Muscle of leg (tissue), 11 donors: Measurements from ENCODE around the gene SDCCAG8. TPM values are rescaled to one million over a fixed set of nuclear protein-coding genes. Genes with fewer than 3 reads are reported as not detected.
A peak's percentile ranks its signal among the peaks of the same experiment; 100 is the strongest.

Experiments
- DNase-seq: peaks from one replicate; pipeline ENCODE4 v3.0.0; 2013
- H3K27ac ChIP-seq: one replicate; pipeline ENCODE4 v1.5.1; 2013; ENCODE audit warnings: mild to moderate bottlenecking, low read length, control low read depth
- H3K27me3 ChIP-seq: one replicate; pipeline ENCODE4 v1.6.1; 2013; ENCODE audit warnings: low read length; ENCODE audit not compliant: control insufficient read depth, insufficient read depth
- H3K36me3 ChIP-seq: one replicate; pipeline ENCODE4 v1.6.1; 2013; ENCODE audit warnings: low read length; ENCODE audit not compliant: control insufficient read depth, insufficient read depth
- H3K4me1 ChIP-seq: one replicate; pipeline ENCODE4 v1.6.1; 2013; ENCODE audit warnings: low read length; ENCODE audit not compliant: control insufficient read depth, insufficient read depth
- H3K4me3 ChIP-seq: one replicate; pipeline ENCODE4 v1.5.1; 2013; ENCODE audit warnings: low read length, control low read depth
- H3K9me3 ChIP-seq: replicated peaks from 2 replicates; pipeline ENCODE4 v1.6.1; 2013; ENCODE audit warnings: low read depth, low read length; ENCODE audit not compliant: control insufficient read depth
- WGBS: methylation state at CpG from one replicate; pipeline ENCODE4 v1.1.5; 2013; ENCODE audit warnings: missing lambda C conversion rate; ENCODE audit not compliant: insufficient coverage; 5-methylcytosine and 5-hydroxymethylcytosine counted together
- polyA plus RNA-seq, 8 donors: library from polyadenylated mRNA; unstranded; fragments of 120-200 nt; gene quantifications; one replicate each; pipeline versions ENCODE4 v1.2.1 to v1.2.3, GENCODE V29; 2013; ENCODE audit warnings: inconsistent platforms in 1 of 8, low replicate concordance in 1 of 8; ENCODE audit not compliant: insufficient read length in 8 of 8, insufficient read depth in 1 of 8
- total RNA-seq: library from RNA; stranded (reverse); fragments of 120-200 nt; gene quantifications from one replicate; pipeline ENCODE4 v1.2.4, GENCODE V29; 2013

SDCCAG8 gene
- total and polyA plus RNA-seq, 9 donors = 19.1 to 29.9 (median 23.0) TPM

- H3K36me3 ChIP-seq = no peaks in the 10 kb centered on the region
- no peaks in the 10 kb centered on the region for H3K27me3 ChIP-seq
- no peak overlapping the region for H3K27ac ChIP-seq
- no peak overlapping the region for H3K4me3 ChIP-seq
- H3K4me1 ChIP-seq = peaks cover 2% of the 10 kb centered on the region
- no peaks in the 10 kb centered on the region for H3K9me3 ChIP-seq
- DNase-seq = no peak
- WGBS = 88% methylated on average over 2 of the region's 2 CpGs
Observed at GRCh38 chr1:243440406-243440805, 184.6 kb downstream of the SDCCAG8 start.

- Histone ChIP-seq H3K36me3 (no peaks in the 10 kb centered on the region), H3K9me3 (no peaks in the 10 kb centered on the region), H3K4me3 (no peak overlapping the region), H3K4me1 (peaks cover 2% of the 10 kb centered on the region), H3K27ac (no peak overlapping the region), H3K27me3 (no peaks in the 10 kb centered on the region)
- no peak for DNase-seq
Observed at GRCh38 chr1:243441601-243442000, 185.8 kb downstream of the SDCCAG8 start.

- Histone ChIP-seq H3K36me3 (no peaks in the 10 kb centered on the region), H3K27me3 (no peaks in the 10 kb centered on the region), H3K9me3 (no peaks in the 10 kb centered on the region), H3K4me1 (peaks cover 4% of the 10 kb centered on the region), H3K4me3 (no peak overlapping the region), H3K27ac (peak overlapping the region; percentile 21)
- DNase-seq = peak; percentile 55
- WGBS = no CpG with 5 or more reads among the region's 4 CpGs
Observed at GRCh38 chr1:243443557-243443956, 187.7 kb downstream of the SDCCAG8 start.

- H3K4me1 ChIP-seq = peaks cover 4% of the 10 kb centered on the region
- no peaks in the 10 kb centered on the region for H3K9me3 ChIP-seq
- H3K36me3 ChIP-seq = no peaks in the 10 kb centered on the region
- no peaks in the 10 kb centered on the region for H3K27me3 ChIP-seq
- H3K27ac ChIP-seq = no peak overlapping the region
- no peak for DNase-seq
- no CpG with 5 or more reads among the region's 3 CpGs for WGBS
- H3K4me3 ChIP-seq = no peak overlapping the region
Observed at GRCh38 chr1:243447347-243447746, 191.5 kb downstream of the SDCCAG8 start.

GRCh38 chr1:243447844-243448243 lies 192.0 kb downstream of the SDCCAG8 start:
- DNase-seq = no peak
- Histone ChIP-seq H3K9me3 (no peaks in the 10 kb centered on the region), H3K36me3 (no peaks in the 10 kb centered on the region), H3K27ac (no peak overlapping the region), H3K27me3 (no peaks in the 10 kb centered on the region), H3K4me1 (peaks cover 4% of the 10 kb centered on the region), H3K4me3 (no peak overlapping the region)
- 67% methylated on average over 1 of the region's 4 CpGs for WGBS

GRCh38 chr1:243449373-243449772 lies 193.5 kb downstream of the SDCCAG8 start:
- Histone ChIP-seq H3K4me3 (no peak overlapping the region), H3K36me3 (no peaks in the 10 kb centered on the region), H3K4me1 (peaks cover 2% of the 10 kb centered on the region), H3K27me3 (no peaks in the 10 kb centered on the region), H3K9me3 (no peaks in the 10 kb centered on the region), H3K27ac (no peak overlapping the region)
- no peak for DNase-seq
- 100% methylated on average over 2 of the region's 6 CpGs for WGBS

GRCh38 chr1:243452092-243452491 lies 196.3 kb downstream of the SDCCAG8 start:
- Histone ChIP-seq H3K4me1 (peaks cover 2% of the 10 kb centered on the region), H3K36me3 (peaks cover 2% of the 10 kb centered on the region), H3K4me3 (no peak overlapping the region), H3K9me3 (no peaks in the 10 kb centered on the region), H3K27me3 (no peaks in the 10 kb centered on the region), H3K27ac (no peak overlapping the region)
- peak; percentile 45 for DNase-seq
- WGBS = no CpG with 5 or more reads among the region's 2 CpGs

- no peak for DNase-seq
- Histone ChIP-seq H3K27me3 (no peaks in the 10 kb centered on the region), H3K4me1 (no peaks in the 10 kb centered on the region), H3K4me3 (no peak overlapping the region), H3K27ac (no peak overlapping the region), H3K9me3 (no peaks in the 10 kb centered on the region), H3K36me3 (peaks cover 2% of the 10 kb centered on the region)
- 100% methylated on average over 1 of the region's 17 CpGs for WGBS
Observed at GRCh38 chr1:243454328-243454997, 198.6 kb downstream of the SDCCAG8 start.

- H3K4me3 ChIP-seq = no peak overlapping the region
- H3K9me3 ChIP-seq = no peaks in the 10 kb centered on the region
- H3K4me1 ChIP-seq = peaks cover 2% of the 10 kb centered on the region
- H3K27me3 ChIP-seq = no peaks in the 10 kb centered on the region
- DNase-seq = no peak
- no peak overlapping the region for H3K27ac ChIP-seq
- 89% methylated on average over 4 of the region's 11 CpGs for WGBS
- peaks cover 2% of the 10 kb centered on the region for H3K36me3 ChIP-seq
Observed at GRCh38 chr1:243455760-243456651, 200.2 kb downstream of the SDCCAG8 start.

- peaks cover 2% of the 10 kb centered on the region for H3K36me3 ChIP-seq
- DNase-seq = no peak
- no peak overlapping the region for H3K4me3 ChIP-seq
- no peaks in the 10 kb centered on the region for H3K27me3 ChIP-seq
- no peaks in the 10 kb centered on the region for H3K9me3 ChIP-seq
- no peak overlapping the region for H3K27ac ChIP-seq
- H3K4me1 ChIP-seq = peaks cover 4% of the 10 kb centered on the region
- WGBS = 100% methylated on average over 2 of the region's 9 CpGs
Observed at GRCh38 chr1:243457363-243457982, 201.6 kb downstream of the SDCCAG8 start.
